SU-DHL-6 (cell line): ENCODE measurements around the gene GJA3.

ENCODE experiments used
- H2AFZ ChIP-seq: fragments of 200-600 bp; sonication (generic); 2 replicates; pipeline ENCODE4 v1.6.1; 2014; ENCODE audit warnings: low read depth, mild to moderate bottlenecking, moderate library complexity, mixed read lengths, antibody characterized with exemption, low read length; ENCODE audit not compliant: severe bottlenecking
- H3F3A ChIP-seq: fragments of 200-600 bp; shearing (Covaris generic); 2 replicates; pipeline ENCODE4 v1.6.0; 2016; ENCODE audit warnings: antibody characterized with exemption, mild to moderate bottlenecking; ENCODE audit not compliant: insufficient read depth
- H3K27ac ChIP-seq: fragments of 200-600 bp; sonication (generic); 2 replicates; pipeline ENCODE4 v1.5.1; 2016; ENCODE audit warnings: low read depth, mild to moderate bottlenecking, low read length, moderate library complexity, mixed read lengths
- H3K27me3 ChIP-seq: fragments of 200-600 bp; sonication (generic), shearing (Covaris generic); 2 replicates; pipeline ENCODE4 v1.6.0; 2014; ENCODE audit warnings: mild to moderate bottlenecking, low read length
- H3K36me3 ChIP-seq: fragments of 200-600 bp; sonication (generic); 2 replicates; pipeline ENCODE4 v1.6.1; 2014; ENCODE audit warnings: mild to moderate bottlenecking, low read length, mixed read lengths
- H3K4me2 ChIP-seq: fragments of 300-600, 200-600 bp; shearing (Covaris generic), sonication (generic); 2 replicates; pipeline ENCODE4 v1.6.0; 2014; ENCODE audit warnings: low read length, low read depth, mild to moderate bottlenecking; ENCODE audit not compliant: poor library complexity, severe bottlenecking
- H3K4me3 ChIP-seq: fragments of 200-600 bp; sonication (generic); 2 replicates; pipeline ENCODE4 v1.5.1; 2014; ENCODE audit warnings: antibody characterized with exemption, low read length, mild to moderate bottlenecking, mixed read lengths; ENCODE audit not compliant: insufficient read depth, poor library complexity, severe bottlenecking
- H3K79me2 ChIP-seq: fragments of 200-600 bp; sonication (generic); 2 replicates; pipeline ENCODE4 v1.6.1; 2014; ENCODE audit warnings: mild to moderate bottlenecking, low read length, moderate library complexity; ENCODE audit not compliant: insufficient read depth
- H3K9ac ChIP-seq: fragments of 200-600 bp; sonication (generic); 2 replicates; pipeline ENCODE4 v1.7.0; 2014; ENCODE audit warnings: mild to moderate bottlenecking, low read length
- H3K9me2 ChIP-seq: fragments of 200-600 bp; sonication (generic); replicated peaks from 2 replicates; pipeline ENCODE4 v1.6.1; 2014; ENCODE audit warnings: low read length; ENCODE audit not compliant: insufficient read depth
- H3K9me3 ChIP-seq: fragments of 200-600 bp; sonication (generic); 2 replicates; pipeline ENCODE4 v1.6.1; 2014; ENCODE audit warnings: low read length, mixed read lengths; ENCODE audit not compliant: insufficient read depth
- H4K20me1 ChIP-seq: fragments of 200-600 bp; sonication (generic); 2 replicates; pipeline ENCODE4 v1.6.1; 2014; ENCODE audit warnings: low read depth, mild to moderate bottlenecking, antibody characterized with exemption, low read length, moderate library complexity, mixed read lengths
- CTCF ChIP-seq: fragments of 200-600 bp; sonication (generic); IDR thresholded peaks from one replicate; pipeline ENCODE4 v1.5.1; 2017; ENCODE audit warnings: antibody characterized with exemption, mild to moderate bottlenecking, low read length, moderate library complexity; ENCODE audit not compliant: insufficient read depth, poor library complexity, severe bottlenecking
- EZH2phosphoT487 ChIP-seq: fragments of 200-600 bp; sonication (generic), shearing (Covaris generic); conservative IDR thresholded peaks from 2 replicates; pipeline ENCODE4 v1.6.1; 2018; ENCODE audit warnings: mild to moderate bottlenecking, antibody characterized with exemption, low read length, moderate library complexity, mixed read lengths

Gene GJA3

GRCh38 chr13:20190481-20191310 lies 29.8 kb upstream of the GJA3 start:
- H3K27me3 ChIP-seq = no peaks in the 10 kb centered on the region
- no peak overlapping the region for H3K4me3 ChIP-seq
- no peaks in the 10 kb centered on the region for H3K36me3 ChIP-seq
- H3K9me2 ChIP-seq = no peaks in the 10 kb centered on the region
- no peak overlapping the region for H3K4me2 ChIP-seq
- H3F3A ChIP-seq = no peaks in the 10 kb centered on the region
- no peaks in the 10 kb centered on the region for H4K20me1 ChIP-seq
- no peak overlapping the region for H2AFZ ChIP-seq
- TF ChIP-seq CTCF (no peak), EZH2phosphoT487 (no peak)
- no peaks in the 10 kb centered on the region for H3K9me3 ChIP-seq
- H3K79me2 ChIP-seq = no peaks in the 10 kb centered on the region
- no peak overlapping the region for H3K27ac ChIP-seq
- H3K9ac ChIP-seq = no peak overlapping the region

- H3K79me2 ChIP-seq = no peaks in the 10 kb centered on the region
- H3K27ac ChIP-seq = no peak overlapping the region
- H3K36me3 ChIP-seq = no peaks in the 10 kb centered on the region
- H3F3A ChIP-seq = no peaks in the 10 kb centered on the region
- TF ChIP-seq CTCF (no peak), EZH2phosphoT487 (no peak)
- H3K9me3 ChIP-seq = no peaks in the 10 kb centered on the region
- no peak overlapping the region for H3K4me2 ChIP-seq
- H3K9me2 ChIP-seq = no peaks in the 10 kb centered on the region
- no peak overlapping the region for H3K4me3 ChIP-seq
- H3K9ac ChIP-seq = no peak overlapping the region
- no peaks in the 10 kb centered on the region for H4K20me1 ChIP-seq
- H3K27me3 ChIP-seq = no peaks in the 10 kb centered on the region
- no peak overlapping the region for H2AFZ ChIP-seq
Measured at GRCh38 chr13:20190076-20190475, 29.2 kb upstream of the GJA3 start.

- H2AFZ ChIP-seq = no peak overlapping the region
- H3K27me3 ChIP-seq = no peaks in the 10 kb centered on the region
- no peak overlapping the region for H3K4me2 ChIP-seq
- TF ChIP-seq EZH2phosphoT487 (no peak), CTCF (peak; percentile 12)
- no peaks in the 10 kb centered on the region for H3K9me3 ChIP-seq
- no peak overlapping the region for H3K4me3 ChIP-seq
- no peaks in the 10 kb centered on the region for H3K9me2 ChIP-seq
- no peaks in the 10 kb centered on the region for H4K20me1 ChIP-seq
- no peaks in the 10 kb centered on the region for H3F3A ChIP-seq
- no peaks in the 10 kb centered on the region for H3K79me2 ChIP-seq
- no peak overlapping the region for H3K27ac ChIP-seq
- H3K36me3 ChIP-seq = no peaks in the 10 kb centered on the region
- no peak overlapping the region for H3K9ac ChIP-seq
Measured at GRCh38 chr13:20188667-20189553, 28.1 kb upstream of the GJA3 start.
